NCI-H524 (cell line): ENCODE measurements around the gene SLC49A3.

Experiments used
- DNase-seq, 2 experiments: peaks; one replicate each; lab custom pipeline; 2025; lab: John Stamatoyannopoulos, UW

The SLC49A3 gene

DNA sequence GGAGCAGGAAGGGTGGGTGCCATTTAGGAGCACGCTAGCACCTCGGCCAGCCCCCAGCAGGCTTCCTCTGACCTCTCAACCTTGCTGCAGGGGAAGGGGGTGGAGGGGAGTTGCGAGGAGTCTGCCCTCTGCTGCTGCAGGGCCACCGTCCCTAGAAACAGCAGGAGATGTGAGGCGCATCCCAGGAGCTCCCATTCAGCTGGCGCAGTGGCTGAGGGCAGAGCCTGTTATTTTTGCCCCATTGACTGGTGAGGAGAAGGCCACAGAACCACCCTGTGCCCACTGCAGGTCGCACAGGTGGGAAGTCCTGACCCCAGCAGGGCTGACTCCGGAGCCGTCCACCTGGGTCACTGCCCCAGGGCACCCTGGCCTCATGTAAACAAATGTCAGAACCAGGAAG, 55.5 kb downstream of the SLC49A3 start:
- DNase-seq: no peak

DNA sequence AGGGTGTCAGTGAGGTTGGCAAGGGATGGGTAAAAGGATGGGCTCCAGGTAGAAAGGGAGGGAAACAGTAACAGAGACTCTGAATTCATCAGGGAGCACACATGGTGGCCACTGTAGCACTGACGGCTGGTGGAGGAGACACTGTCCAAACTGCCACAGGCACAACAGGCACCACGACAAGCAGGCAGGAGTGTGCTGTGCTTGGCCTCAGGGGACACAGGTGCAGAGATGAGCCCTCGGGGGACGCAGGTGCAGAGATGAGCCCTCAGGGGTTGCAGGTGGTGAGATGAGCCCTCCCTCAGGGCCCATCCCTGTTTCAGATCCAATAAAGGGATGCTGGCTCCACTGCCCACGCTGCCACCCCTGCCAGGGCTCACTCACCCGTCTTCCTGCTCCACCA, 56.0 kb downstream of the SLC49A3 start:
- DNase-seq: no peak

DNA sequence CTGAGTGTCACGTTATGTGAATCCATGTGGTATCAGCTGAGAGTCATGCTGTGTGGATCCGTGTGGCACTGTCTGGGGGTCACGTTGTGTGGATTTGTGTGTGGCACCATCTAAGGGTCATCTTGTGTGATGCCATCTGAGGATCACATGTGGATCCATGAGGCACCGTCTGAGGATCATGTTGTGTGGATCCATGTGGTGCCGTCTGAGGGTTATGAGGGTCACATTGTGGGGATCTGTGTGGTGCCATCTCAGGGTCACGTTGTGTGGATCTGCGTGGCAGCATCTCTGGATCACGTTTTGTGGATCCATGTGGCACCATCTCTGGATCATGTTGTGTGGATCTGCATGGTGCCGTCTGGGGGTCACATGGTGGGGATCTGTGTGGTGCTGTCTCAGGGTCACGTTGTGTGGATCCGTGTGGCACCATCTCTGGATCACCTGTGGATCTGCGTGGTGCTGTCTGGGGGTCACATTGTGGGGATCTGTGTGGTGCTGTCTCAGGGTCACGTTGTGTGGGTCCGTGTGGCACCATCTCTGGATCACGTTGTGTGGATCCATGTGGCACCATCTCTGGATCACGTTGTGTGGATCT, 56.7 kb downstream of the SLC49A3 start:
- no peak for DNase-seq
